GM19023 (cell line): Measurements from ENCODE around the gene NUBP2.
"Not testable (repeated sequence)": the region's sequence is repeated elsewhere in the genome, so short reads cannot be mapped to it uniquely, and the experiment has no call there.

Experiments used
- ATAC-seq: cut with Tn5 transposase; IDR thresholded peaks from one replicate; pipeline ENCODE4 v1.9.1; 2021; ENCODE audit warnings: mild to moderate bottlenecking, moderate library complexity; ENCODE audit not compliant: unreplicated experiment

Gene NUBP2

GRCh38 chr16:1784977-1785845 lies 2.5 kb downstream of the NUBP2 start:
- ATAC-seq = no peak

GRCh38 chr16:1785846-1786170 lies 3.0 kb downstream of the NUBP2 start:
- no peak for ATAC-seq

DNA sequence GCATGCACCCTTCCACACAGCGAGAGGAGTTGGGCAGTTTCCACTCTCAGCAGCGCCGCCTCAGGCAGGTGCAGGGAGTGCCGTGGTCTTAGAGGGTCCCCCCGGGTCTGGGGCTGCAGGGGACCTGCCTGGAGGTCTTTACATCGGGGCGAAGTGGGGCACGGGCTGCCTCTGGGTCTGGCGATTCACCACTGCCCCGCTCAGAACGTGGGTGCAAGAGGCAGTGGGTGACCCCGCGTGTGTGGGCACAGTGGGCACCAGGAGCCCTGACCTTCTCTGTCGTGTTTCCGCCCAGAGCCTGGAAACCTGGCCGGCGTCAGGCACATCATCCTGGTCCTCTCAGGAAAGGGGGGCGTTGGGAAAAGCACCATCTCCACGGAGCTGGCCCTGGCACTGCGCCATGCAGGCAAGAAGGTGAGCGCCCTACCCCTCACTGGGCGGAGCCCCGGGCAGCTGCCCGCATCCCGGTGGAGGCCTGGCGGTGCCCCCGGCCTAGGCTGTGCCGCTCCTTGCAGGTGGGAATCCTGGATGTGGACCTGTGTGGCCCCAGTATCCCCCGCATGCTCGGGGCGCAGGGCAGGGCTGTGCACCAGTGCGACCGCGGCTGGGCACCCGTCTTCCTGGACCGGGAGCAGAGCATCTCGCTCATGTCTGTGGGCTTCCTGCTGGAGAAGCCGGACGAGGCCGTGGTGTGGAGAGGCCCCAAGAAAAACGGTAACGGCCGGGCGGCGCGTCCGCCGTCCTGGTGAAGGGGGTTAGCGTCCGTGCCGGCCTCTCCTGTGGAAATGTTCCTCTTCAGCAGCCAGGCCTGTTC lies 3.7 kb downstream of the NUBP2 start:
- no peak for ATAC-seq

GRCh38 chr16:1787056-1787321 lies 4.2 kb downstream of the NUBP2 start:
- no peak for ATAC-seq

DNA sequence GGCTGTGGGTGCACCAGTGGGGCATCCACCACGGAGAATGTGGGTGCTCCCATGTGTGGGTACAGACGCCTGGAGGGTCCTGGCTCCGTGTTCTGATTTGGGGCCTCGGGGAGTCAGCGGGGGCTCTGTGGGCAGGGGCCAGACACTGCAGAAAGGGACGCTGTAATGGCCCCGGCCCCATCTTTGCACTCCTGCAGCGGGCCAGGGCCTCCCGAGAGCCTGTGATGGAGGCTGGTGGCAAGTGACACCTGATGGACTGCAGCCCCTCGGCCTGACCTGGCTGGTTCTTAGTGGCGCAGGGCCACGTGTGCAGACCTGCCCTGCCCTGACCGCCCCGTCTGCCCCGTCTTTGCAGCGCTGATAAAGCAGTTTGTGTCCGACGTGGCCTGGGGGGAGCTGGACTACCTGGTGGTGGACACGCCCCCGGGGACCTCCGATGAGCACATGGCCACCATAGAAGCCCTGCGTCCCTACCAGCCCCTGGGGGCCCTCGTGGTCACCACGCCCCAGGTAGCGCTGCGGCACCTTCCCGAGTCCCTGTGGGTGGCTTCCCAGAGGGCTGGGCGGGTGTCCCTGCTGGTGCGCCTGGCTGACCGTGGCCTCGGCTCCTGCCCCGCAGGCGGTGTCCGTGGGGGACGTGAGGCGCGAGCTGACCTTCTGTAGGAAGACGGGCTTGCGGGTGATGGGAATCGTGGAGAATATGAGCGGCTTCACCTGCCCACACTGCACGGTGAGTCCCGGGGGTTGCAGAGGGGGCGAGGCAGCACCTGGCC lies 4.7 kb downstream of the NUBP2 start:
- ATAC-seq = no peak

DNA sequence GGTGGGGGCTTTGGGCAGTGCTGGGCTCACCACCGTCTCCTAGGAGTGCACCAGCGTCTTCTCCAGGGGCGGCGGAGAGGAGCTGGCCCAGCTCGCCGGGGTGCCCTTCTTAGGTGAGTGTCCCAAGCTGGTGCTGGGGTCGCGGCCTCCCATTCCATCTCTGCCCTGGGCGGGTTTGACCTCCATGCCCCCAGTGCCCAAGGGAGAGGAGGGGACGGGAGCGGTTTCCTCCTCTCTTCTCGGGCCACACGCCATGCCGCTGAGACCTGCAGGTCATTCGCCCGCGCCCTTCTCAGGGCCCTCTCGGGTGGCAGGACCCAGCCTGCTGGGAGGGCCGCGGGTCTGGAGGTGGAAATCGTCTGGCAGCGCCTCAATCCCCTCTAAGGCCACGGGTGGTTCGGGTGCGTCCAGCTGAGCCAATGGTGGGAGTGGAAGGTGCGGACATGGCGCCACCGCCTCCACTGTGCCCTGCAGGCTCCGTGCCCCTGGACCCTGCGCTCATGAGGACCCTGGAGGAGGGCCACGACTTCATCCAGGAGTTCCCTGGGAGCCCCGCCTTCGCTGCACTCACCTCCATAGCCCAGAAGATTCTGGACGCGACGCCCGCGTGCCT lies 5.4 kb downstream of the NUBP2 start:
- ATAC-seq = no peak

- no peak for ATAC-seq
These were observed 5.9 kb downstream of the NUBP2 start for GRCh38 chr16:1788708-1789100.

DNA sequence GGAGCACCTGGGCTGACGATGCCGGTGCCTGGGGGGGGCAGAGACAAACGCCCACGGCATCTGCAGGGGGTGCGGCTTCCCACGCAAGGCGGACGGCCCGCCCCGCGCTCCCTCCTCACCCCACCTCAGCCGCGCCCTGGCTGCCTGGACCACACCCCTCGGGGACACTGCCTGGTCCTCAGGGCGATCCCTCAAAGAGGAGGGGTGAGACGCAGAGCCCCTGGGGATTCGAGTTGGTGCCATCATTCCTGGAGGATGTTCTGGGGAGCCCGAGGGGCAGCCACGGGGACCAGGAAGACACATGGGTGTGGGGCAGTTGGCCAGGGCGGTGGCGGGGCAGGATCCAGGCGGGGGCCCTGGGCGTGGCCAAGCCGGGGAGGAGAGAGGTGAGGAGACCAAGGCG lies 6.9 kb downstream of the NUBP2 start:
- ATAC-seq = no peak

DNA sequence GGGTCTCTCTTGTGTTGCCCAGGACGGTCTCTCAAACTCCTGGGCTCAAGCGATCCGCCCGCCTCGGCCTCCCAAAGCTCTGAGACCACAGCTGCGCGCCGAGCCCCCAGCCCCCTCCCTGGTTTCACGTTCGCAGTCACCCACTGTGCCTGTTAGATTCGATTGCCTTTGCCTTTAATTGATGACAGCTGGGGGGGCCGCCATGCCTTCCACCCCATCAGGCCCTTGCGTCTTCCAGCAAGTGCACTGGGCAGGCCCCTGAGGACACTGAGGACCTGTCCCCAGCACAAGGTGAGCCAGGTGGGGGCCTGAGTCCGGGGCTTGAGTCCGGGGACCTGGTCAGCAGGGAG lies 7.5 kb downstream of the NUBP2 start:
- no peak for ATAC-seq

DNA sequence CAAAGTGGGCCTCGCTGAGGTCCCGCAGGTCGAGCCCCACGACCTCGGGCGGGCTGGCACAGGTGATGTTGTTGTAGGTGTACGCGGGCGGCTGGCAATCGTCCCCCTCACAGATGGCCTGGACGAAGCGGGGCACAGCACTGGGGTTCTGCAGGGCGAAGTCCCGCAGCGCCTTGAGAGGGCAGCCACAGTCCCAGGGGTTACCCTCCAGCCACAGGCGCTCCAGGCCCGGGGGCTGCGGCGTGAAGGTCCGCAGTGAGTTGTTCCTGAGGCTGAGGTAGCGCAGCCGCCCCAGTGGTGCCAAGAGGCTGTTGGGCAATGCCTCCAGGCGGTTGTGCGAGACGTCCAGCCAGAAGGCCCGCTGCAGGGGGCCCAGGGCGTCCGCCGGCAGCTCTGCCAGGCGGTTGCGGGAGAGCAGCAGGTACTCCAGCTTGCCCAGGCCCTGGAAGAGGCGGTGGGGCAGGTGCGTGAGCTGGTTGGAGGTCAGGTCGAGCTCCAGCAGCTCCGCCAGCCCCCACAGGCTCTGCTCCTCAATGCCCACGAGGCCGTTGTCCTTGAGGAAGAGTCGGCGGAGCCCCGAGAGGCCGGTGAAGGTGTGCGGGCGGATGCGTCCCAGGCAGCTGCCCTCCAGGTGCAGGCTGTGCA lies 8.0 kb downstream of the NUBP2 start:
- no peak for ATAC-seq

- ATAC-seq = no peak
These were observed 8.6 kb downstream of the NUBP2 start for GRCh38 chr16:1791256-1791942.

DNA sequence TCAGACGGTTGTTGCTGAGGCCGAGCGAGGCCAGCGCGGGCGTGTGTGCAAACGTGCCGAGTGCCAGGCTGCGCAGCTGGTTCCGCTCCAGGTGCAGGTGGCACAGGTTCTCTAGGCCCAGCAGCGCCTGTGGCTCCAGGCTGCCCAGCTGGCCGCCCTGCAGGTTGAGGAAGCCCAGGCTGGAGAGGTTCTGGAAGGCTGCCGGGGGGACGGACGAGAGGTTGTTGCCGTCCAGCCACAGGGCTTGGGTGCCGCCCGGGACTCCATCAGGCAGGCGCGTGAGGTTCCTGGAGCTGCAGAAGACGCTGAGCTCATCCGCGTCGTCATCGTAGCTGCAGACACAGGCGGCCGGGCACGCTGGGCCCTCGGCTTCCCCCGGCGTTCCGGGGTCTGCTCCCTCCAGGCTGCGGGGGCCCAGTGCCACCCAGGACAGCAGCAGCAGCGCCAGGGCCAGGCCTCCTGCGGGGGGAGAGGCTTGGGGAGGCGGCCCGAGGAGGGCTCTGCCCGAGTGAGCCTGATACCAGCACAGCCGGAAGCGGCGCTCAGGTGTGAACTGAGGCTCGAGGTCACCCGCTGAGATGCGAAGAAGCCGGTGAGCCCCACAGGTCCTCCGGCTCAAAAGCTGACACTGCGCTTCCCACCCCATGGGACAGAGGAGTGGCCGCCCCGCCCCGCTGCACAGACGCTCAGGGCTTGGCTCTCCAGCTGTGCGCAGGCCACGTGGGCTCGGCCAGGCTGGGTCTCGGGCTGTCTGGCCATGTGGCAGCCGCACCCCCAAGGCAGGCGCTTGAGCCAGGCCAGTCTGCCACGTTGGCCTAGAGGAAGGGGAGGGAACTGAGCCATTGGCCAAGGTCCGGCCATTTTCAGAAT lies 9.4 kb downstream of the NUBP2 start:
- ATAC-seq = no peak

GRCh38 chr16:1792836-1793577 lies 10.2 kb downstream of the NUBP2 start:
- no peak for ATAC-seq

DNA sequence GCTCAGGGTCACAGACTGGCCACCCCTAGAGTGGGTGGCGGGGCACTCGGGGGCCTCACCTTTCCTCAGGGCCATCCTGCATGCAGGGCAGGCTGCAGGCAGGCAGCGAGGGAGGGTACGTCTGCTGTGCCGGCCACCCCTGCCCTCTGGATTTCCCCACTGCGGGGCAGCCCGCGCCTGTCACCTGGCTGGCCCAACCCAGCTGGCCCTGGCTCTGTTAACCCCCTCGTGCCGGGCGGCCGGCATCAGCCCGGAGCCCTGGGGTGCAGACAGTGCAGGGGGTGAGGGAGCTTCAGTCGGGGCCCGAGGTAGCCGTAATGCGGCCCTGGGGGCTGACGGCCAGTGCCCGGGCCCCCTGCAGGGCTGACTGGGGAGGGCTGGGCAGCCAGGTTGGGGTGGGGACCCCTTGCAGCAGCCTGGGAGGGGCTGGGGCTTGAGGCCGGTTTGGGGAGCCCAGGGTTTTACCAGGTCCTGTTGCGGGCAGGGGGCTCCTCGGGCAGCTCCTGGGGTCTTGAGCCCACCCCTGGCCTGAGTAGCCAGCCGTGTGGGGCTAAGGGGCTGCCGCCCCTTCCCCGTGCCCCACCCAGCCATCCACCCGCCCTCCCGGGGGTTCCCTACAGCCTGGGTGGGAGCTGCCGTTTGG lies 10.9 kb downstream of the NUBP2 start, which contains the start of gene IGFALS:
Gene IGFALS (minus strand): TSS at position 128 of the 643 bp plus-strand sequence. CDS start 53 bp downstream, at position 75.
- ATAC-seq = no peak

DNA sequence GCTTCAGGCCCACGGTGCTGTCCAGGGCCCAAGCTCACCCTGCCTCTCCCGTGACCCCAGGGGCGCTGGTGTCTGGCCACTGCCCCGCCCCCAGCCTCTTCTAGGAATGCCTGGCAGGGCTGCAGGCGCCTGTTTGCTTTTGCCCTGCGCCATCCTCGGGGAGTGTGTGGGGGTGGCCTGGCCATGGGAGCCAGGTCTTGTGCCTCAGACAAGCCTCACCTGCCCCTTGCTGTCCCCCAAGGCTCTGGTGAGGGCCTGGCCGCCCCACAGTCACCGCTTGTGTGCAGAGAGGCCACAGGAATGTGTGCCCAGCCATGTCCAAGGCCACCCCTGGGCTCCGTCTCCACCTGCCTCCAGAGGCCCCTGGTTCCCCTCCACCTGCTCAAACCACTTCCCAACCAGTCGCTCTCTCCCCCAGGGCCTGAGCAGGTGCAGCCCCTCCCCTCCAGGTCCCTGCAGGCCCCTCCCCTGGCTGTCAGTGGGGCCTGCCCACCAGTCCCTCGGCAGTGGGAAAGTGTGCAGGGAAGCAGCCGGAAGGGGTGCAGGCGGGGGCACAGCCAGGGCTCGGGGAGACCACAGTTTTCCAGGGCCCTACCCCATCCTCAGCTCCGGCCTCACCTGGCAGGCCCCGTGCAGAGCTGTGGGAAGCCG lies 11.6 kb downstream of the NUBP2 start:
- ATAC-seq = no peak

GRCh38 chr16:1794908-1795666 lies 12.3 kb downstream of the NUBP2 start:
- no peak for ATAC-seq

DNA sequence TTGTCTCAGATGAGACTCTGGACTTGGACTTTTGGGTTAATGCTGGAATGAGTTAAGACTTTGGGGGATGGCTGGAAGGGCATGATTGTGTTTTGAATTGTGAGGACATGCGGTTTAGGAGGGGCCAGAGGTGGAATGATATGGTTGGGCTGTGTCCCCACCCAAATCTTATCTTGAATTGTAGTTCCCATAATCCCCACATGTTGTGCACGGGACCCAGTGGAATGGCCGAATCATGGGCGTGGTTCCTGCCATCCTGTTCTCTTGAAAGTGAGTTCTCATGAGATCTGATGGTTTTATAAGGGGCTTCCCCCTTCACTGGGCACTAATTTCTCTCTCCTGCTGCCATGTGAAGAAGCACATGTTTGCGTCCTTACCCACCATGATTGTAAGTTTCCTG lies 16.5 kb downstream of the NUBP2 start:
- not testable (repeated sequence) for ATAC-seq
